Right atrium auricular region (tissue), 2 donors: Measurements from ENCODE around the gene TMEM53. TPM values are rescaled to one million over a fixed set of nuclear protein-coding genes. Genes with fewer than 3 reads are reported as not detected.

Experiments
- DNase-seq: peaks from one replicate; pipeline ENCODE4 v3.0.0-alpha.2; 2019; ENCODE audit warnings: low spot score
- H3K27ac ChIP-seq, 2 donors: fragments of 200-600 bp; sonication (generic); 1 replicate in 1 of 2; 2 replicates in 1 of 2; pipeline ENCODE4 v1.5.1; 2016 to 2019
- H3K27me3 ChIP-seq, 2 donors: fragments of 200-600 bp; sonication (generic); one replicate each; pipeline versions ENCODE4 v1.5.1 to v1.6.0; 2017 to 2019
- H3K36me3 ChIP-seq: fragments of 200-600 bp; sonication (generic); one replicate; pipeline ENCODE4 v1.5.1; 2016
- H3K4me1 ChIP-seq, 2 donors: fragments of 200-600 bp; sonication (generic); one replicate each; pipeline versions ENCODE4 v1.5.1 to v1.6.0; 2017 to 2019
- H3K4me3 ChIP-seq, 2 donors: fragments of 200-600 bp; sonication (generic); 1 replicate in 1 of 2; 2 replicates in 1 of 2; pipeline ENCODE4 v1.5.1; 2017 to 2019; ENCODE audit warnings: mild to moderate bottlenecking in 1 of 2, moderate library complexity in 1 of 2
- H3K9me3 ChIP-seq, 2 donors: fragments of 200-600 bp; sonication (generic); one replicate each; pipeline ENCODE4 v1.5.1; 2019
- total RNA-seq, 2 donors: library from RNA; depleted of rRNA; stranded (reverse); fragments of >200 nt; gene quantifications; one replicate each; pipeline ENCODE4 v1.1.0, GENCODE V29; 2016
- TF ChIP-seq, protein P1 (sequence below), 2 donors: fragments of 200-600 bp; sonication (generic); IDR thresholded peaks; one replicate each; pipeline ENCODE4 v1.5.1; 2019; ENCODE audit warnings: antibody characterized with exemption in 2 of 2

TMEM53 gene
- total RNA-seq, 2 donors from 2014 or later, result 8.3 to 13.1 TPM

DNA sequence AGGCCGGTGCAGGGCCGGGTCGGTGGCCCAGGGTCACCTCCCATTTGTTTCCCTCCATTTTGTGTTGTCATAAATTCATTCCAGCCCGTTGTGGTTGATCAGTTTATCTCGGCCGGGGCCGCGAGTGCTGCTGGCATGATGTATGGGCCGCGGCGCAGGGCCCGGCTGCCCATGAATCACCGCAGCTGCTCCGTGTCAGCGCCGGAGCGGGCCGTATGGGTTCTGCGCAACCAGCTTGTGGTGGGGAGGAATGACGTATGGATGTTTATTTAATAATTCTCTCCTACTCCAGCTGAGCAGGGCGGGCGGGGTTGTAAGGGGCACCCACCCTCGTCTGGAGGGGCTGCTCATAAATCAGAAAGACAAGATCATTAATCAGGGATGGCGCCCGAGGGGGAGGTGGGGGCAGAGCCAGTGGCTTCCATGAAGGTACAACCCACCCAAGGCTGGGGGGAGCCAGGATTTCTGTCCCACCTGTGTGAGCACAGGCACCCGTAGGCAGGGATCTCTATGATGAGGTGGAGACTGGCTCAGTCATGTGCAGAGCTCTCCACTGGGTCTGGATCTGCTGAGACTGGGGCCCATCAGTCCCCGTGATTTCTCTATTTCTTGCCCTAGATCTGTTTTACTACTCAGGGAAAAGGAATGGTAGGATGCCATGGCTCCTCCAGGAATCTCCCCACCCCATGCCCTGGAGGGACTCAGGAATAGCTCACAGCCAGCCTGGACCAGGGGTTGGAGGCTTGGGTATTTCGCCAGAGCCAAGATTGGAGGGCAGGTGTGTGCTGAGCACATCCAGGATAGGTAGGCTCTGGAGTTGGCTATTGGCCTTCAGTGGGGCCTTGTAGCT is 27.8 kb downstream of the TMEM53 start:
- no peaks in the 10 kb centered on the region for H3K9me3 ChIP-seq
- DNase-seq, result no peak
- H3K27ac ChIP-seq, result peak overlapping the region; percentile 71 to 86
- no peak overlapping the region for H3K4me3 ChIP-seq
- H3K36me3 ChIP-seq, result peaks cover 61% of the 10 kb centered on the region
- H3K27me3 ChIP-seq, result no peaks in the 10 kb centered on the region
- TF ChIP-seq, protein P1, sequence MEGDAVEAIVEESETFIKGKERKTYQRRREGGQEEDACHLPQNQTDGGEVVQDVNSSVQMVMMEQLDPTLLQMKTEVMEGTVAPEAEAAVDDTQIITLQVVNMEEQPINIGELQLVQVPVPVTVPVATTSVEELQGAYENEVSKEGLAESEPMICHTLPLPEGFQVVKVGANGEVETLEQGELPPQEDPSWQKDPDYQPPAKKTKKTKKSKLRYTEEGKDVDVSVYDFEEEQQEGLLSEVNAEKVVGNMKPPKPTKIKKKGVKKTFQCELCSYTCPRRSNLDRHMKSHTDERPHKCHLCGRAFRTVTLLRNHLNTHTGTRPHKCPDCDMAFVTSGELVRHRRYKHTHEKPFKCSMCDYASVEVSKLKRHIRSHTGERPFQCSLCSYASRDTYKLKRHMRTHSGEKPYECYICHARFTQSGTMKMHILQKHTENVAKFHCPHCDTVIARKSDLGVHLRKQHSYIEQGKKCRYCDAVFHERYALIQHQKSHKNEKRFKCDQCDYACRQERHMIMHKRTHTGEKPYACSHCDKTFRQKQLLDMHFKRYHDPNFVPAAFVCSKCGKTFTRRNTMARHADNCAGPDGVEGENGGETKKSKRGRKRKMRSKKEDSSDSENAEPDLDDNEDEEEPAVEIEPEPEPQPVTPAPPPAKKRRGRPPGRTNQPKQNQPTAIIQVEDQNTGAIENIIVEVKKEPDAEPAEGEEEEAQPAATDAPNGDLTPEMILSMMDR (IDR thresholded peaks at IDR 0.05), result no peak
- H3K4me1 ChIP-seq, result peaks cover 0 to 45% of the 10 kb centered on the region in 2 donors

DNA sequence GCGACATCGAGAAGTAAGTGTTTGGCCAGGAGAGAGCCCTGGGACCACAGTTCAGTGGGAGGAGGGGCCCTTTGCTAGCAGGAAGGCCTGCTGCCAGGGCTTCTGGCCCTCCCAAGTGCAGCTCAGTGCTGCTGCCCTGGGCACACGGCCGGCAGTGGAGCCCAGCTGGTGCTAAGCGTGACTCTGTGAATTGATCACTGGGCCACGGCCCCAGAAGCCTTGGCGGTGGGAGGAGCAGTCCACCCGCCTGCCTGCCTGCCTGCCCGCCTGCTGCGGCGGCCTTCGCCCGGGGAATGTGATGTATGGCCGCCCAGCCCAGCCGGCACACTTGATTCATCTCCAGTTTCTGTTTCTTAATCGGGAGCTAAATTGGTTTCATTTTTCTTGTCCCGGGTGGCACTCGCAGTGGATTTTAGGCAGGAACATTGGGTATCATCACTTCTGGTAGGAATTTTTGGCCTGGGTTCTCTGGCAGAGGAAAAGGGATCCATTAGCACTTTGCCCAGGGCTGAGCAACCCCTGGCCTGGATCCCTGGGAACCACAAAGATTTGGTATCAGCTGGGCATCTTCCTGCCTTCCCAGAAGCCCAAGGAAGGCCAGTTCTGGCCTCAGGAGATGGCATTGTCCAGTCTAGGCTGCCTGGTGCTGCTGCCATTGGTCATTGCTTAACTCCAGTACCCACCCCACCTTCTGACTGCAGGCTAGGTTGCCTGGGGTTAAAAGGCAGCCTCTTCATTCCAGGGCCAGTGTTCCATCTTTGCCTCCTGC is 28.6 kb downstream of the TMEM53 start:
- Histone ChIP-seq H3K27ac (peak overlapping the region; percentile 71 to 86), H3K4me3 (no peak overlapping the region), H3K36me3 (peaks cover 62% of the 10 kb centered on the region), H3K9me3 (no peaks in the 10 kb centered on the region), H3K4me1 (peaks cover 0 to 54% of the 10 kb centered on the region in 2 donors), H3K27me3 (no peaks in the 10 kb centered on the region)
- no peak for DNase-seq
- TF ChIP-seq, protein P1 (IDR thresholded peaks at IDR 0.05), result no peak

DNA sequence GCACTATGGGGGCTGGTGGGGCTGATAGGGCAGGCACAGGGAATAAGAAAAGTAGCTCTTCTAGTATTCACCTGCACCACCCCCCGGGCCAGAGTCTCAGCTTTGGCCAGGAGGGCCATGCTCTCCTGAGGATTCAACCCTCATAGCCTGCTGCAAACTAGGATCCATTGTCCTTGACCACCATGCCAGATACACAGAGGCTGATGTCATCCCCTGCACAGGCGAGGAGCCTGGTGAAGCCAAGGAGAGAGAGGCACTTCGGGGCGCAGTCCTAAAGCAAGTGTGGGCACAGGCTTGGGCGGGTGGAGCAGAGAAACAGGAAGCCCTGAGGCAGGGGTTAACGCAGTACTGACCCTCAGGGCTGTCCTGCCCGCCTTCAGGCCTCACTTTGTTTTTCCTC is 29.5 kb downstream of the TMEM53 start:
- TF ChIP-seq, protein P1 (IDR thresholded peaks at IDR 0.05), result no peak
- Histone ChIP-seq H3K9me3 (no peaks in the 10 kb centered on the region), H3K4me3 (no peak overlapping the region), H3K27ac (peak overlapping the region; percentile 71 to 86), H3K4me1 (peaks cover 0 to 60% of the 10 kb centered on the region in 2 donors), H3K36me3 (peaks cover 53% of the 10 kb centered on the region), H3K27me3 (no peaks in the 10 kb centered on the region)
- DNase-seq, result no peak

DNA sequence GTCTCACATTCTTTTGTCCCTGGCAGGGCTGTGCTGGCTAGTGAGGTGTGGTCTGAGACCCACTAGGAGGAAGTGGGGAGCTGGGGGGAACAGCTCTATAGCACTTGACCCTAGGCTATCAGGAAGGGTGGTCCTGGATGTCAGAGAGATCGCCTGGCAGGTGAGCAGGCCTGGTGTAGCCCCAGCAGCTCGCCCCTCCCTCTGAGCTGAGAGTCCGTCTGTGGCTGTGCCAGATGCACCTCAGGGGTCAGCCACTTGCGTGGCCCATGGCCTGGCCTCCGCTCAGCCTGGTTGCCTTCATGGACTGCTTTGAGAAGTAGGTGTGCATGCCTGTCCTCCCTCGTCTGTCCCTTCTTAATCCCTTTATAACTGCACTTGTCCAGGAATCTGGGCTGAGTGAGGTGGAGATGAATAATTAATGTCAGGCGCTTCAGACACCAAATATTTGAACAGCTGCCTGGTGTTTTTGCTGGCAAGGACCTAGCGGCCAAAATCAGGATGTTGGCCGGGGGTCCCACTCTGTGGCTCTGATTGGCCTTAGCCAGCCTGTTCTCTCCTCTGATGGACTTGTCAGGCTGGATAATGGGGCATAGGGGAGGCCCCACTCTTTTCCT is 30.5 kb downstream of the TMEM53 start:
- H3K4me1 ChIP-seq, result peaks cover 0 to 68% of the 10 kb centered on the region in 2 donors
- no peak overlapping the region for H3K4me3 ChIP-seq

DNA sequence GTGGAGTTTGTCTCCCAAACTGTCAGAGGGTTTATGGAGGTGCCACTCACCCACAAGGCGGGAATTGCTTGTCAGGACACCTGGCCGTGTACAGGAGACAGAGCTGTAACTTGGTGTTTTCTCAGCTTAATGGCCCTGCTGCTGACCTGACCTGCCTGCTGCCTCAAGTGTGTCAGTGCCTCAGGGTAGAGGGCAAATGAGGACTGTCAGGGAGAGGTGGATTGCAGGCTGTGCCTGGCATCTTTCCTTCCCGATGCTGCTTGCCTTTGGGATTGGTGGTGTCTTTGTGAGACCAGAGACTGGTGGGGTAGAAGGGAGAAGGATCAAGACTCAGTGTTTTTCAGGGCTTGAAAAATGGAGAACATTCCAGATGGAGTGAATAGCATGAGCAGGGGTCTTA is 31.4 kb downstream of the TMEM53 start:
- Histone ChIP-seq H3K27me3 (no peaks in the 10 kb centered on the region), H3K4me1 (peaks cover 0 to 77% of the 10 kb centered on the region in 2 donors), H3K27ac (peak overlapping the region; percentile 71 to 86), H3K4me3 (no peak overlapping the region), H3K9me3 (no peaks in the 10 kb centered on the region), H3K36me3 (peaks cover 48% of the 10 kb centered on the region)
- no peak for DNase-seq
- TF ChIP-seq, protein P1 (IDR thresholded peaks at IDR 0.05), result no peak

More for the DNA sequence above, 30.5 kb downstream of the TMEM53 start:
- Histone ChIP-seq H3K27ac (peak overlapping the region; percentile 71 to 86), H3K36me3 (peaks cover 50% of the 10 kb centered on the region), H3K9me3 (no peaks in the 10 kb centered on the region), H3K27me3 (no peaks in the 10 kb centered on the region)
- TF ChIP-seq, protein P1 (IDR thresholded peaks at IDR 0.05), result no peak
- DNase-seq, result no peak
